NCI-H2227 treated with DMSO at 0.1 percent for 48 hours (cell line): Measurements from ENCODE around the gene MXRA8.

ENCODE experiments used
- DNase-seq: peaks from one replicate; lab custom pipeline; 2025; lab: John Stamatoyannopoulos, UW

Gene MXRA8

GRCh38 chr1:1349256-1350012, 8.9 kb downstream of the MXRA8 start, which contains the start of gene DVL1:
Gene DVL1, minus strand, starts transcription at chr1:1349418. Its CDS starts 353 bp downstream, at chr1:1349065.
- DNase-seq = peak; percentile 43

- DNase-seq = peak; percentile 10
Measured at GRCh38 chr1:1348420-1349255, 9.7 kb downstream of the MXRA8 start.

GRCh38 chr1:1347663-1348419, 10.5 kb downstream of the MXRA8 start:
- DNase-seq = no peak

- DNase-seq = no peak
Measured at GRCh38 chr1:1347026-1347595, 11.2 kb downstream of the MXRA8 start.

- DNase-seq = no peak
Measured at GRCh38 chr1:1346501-1346890, 11.9 kb downstream of the MXRA8 start.

GRCh38 chr1:1345860-1346500, 12.4 kb downstream of the MXRA8 start:
- no peak for DNase-seq

- DNase-seq = no peak
Measured at GRCh38 chr1:1345384-1345783, 13.0 kb downstream of the MXRA8 start.

GRCh38 chr1:1344655-1345361, 13.5 kb downstream of the MXRA8 start:
- DNase-seq = no peak

- DNase-seq = no peak
Measured at GRCh38 chr1:1343811-1344421, 14.4 kb downstream of the MXRA8 start.

- DNase-seq = no peak
Measured at GRCh38 chr1:1342584-1343115, 15.7 kb downstream of the MXRA8 start.

GRCh38 chr1:1342061-1342562, 16.2 kb downstream of the MXRA8 start:
- DNase-seq = no peak

- no peak for DNase-seq
Measured at GRCh38 chr1:1341549-1342021, 16.8 kb downstream of the MXRA8 start.

- DNase-seq = no peak
Measured at GRCh38 chr1:1340791-1341548, 17.4 kb downstream of the MXRA8 start.

GRCh38 chr1:1340185-1340584, 18.2 kb downstream of the MXRA8 start:
- DNase-seq = no peak

GRCh38 chr1:1338278-1338677, 20.1 kb downstream of the MXRA8 start:
- DNase-seq = no peak

GRCh38 chr1:1337793-1338147, 20.6 kb downstream of the MXRA8 start:
- DNase-seq = no peak

- DNase-seq = no peak
Measured at GRCh38 chr1:1336931-1337792, 21.2 kb downstream of the MXRA8 start.

- DNase-seq = no peak
Measured at GRCh38 chr1:1336446-1336845, 21.9 kb downstream of the MXRA8 start.
